ENCODE measurements around the gene C1QTNF8. TPM values are rescaled to one million over a fixed set of nuclear protein-coding genes. Genes with fewer than 3 reads are reported as not detected.
"Not testable (repeated sequence)": the region's sequence is repeated elsewhere in the genome, so short reads cannot be mapped to it uniquely, and the experiment has no call there.

The C1QTNF8 gene
- total RNA-seq, 4 donors from 2014 or later: not detected

- H3K36me3 ChIP-seq: no peaks in the 10 kb centered on the region
- peaks cover 0 to 5% (median 2%) of the 10 kb centered on the region in 4 donors for H3K9me3 ChIP-seq
- no peak overlapping the region for H3K27ac ChIP-seq (replicated peaks in 1 of 4)
- no peak overlapping the region for H3K4me3 ChIP-seq
- intact Hi-C loops (cut with DNase I): no loop called here
- peaks cover 0 to 71% (median 22%) of the 10 kb centered on the region in 4 donors for H3K27me3 ChIP-seq
- 13% methylated on average over 3 of the region's 27 CpGs for WGBS
- peaks cover 20 to 24% (median 23%) of the 10 kb centered on the region in 4 donors for H3K4me1 ChIP-seq
- DNase-seq (ENCODE audit: extremely low spot score): no peak
- TF ChIP-seq POLR2A (IDR thresholded peaks at IDR 0.05; ENCODE audit: low read depth): no peak
- no peak for TF ChIP-seq EP300 (IDR thresholded peaks at IDR 0.05)
- TF ChIP-seq CTCF (IDR thresholded peaks at IDR 0.05): no peak
- TF ChIP-seq POLR2AphosphoS5 (IDR thresholded peaks at IDR 0.05): no peak
Measured at GRCh38 chr16:1090620-1091587, 5.1 kb downstream of the C1QTNF8 start.

GRCh38 chr16:1089822-1090619 lies 6.0 kb downstream of the C1QTNF8 start:
- H3K4me1 ChIP-seq: peaks cover 20 to 24% (median 23%) of the 10 kb centered on the region in 4 donors
- H3K9me3 ChIP-seq: peaks cover 0 to 14% (median 11%) of the 10 kb centered on the region in 4 donors
- intact Hi-C loops (cut with DNase I): no loop called here
- H3K36me3 ChIP-seq: no peaks in the 10 kb centered on the region
- 29% methylated on average over 16 of the region's 38 CpGs for WGBS
- H3K27me3 ChIP-seq: peaks cover 0 to 73% (median 22%) of the 10 kb centered on the region in 4 donors
- TF ChIP-seq EP300 (IDR thresholded peaks at IDR 0.05): no peak
- no peak for TF ChIP-seq POLR2AphosphoS5 (IDR thresholded peaks at IDR 0.05)
- no peak for TF ChIP-seq POLR2A (IDR thresholded peaks at IDR 0.05; ENCODE audit: low read depth)
- TF ChIP-seq CTCF (IDR thresholded peaks at IDR 0.05): no peak
- no peak overlapping the region for H3K27ac ChIP-seq (replicated peaks in 1 of 4)
- H3K4me3 ChIP-seq: peak overlapping the region in 3 of 4 donors; percentile 14 to 36 (median 20)
- DNase-seq (ENCODE audit: extremely low spot score): no peak

GRCh38 chr16:1089439-1089821 lies 6.6 kb downstream of the C1QTNF8 start:
- Histone ChIP-seq H3K36me3 (no peaks in the 10 kb centered on the region), H3K9me3 (peaks cover 0 to 19% (median 17%) of the 10 kb centered on the region in 4 donors), H3K27ac (replicated peaks in 1 of 4) (no peak overlapping the region), H3K4me1 (peaks cover 20 to 24% (median 23%) of the 10 kb centered on the region in 4 donors), H3K27me3 (peaks cover 0 to 79% (median 24%) of the 10 kb centered on the region in 4 donors), H3K4me3 (peak overlapping the region in 3 of 4 donors; percentile 14 to 36 (median 20))
- TF ChIP-seq POLR2A (IDR thresholded peaks at IDR 0.05; ENCODE audit: low read depth): no peak
- DNase-seq (ENCODE audit: extremely low spot score): no peak
- 75% methylated on average over 4 of the region's 17 CpGs for WGBS
- intact Hi-C loops (cut with DNase I): no loop called here

- intact Hi-C loops (cut with DNase I): no loop called here
- peaks cover 0 to 88% (median 25%) of the 10 kb centered on the region in 4 donors for H3K27me3 ChIP-seq
- peaks cover 0 to 28% (median 24%) of the 10 kb centered on the region in 4 donors for H3K9me3 ChIP-seq
- H3K4me3 ChIP-seq: no peak overlapping the region
- no peaks in the 10 kb centered on the region for H3K36me3 ChIP-seq
- 60% methylated on average over 31 of the region's 40 CpGs for WGBS
- DNase-seq (ENCODE audit: extremely low spot score): no peak
- no peak overlapping the region for H3K27ac ChIP-seq (replicated peaks in 1 of 4)
- TF ChIP-seq CTCF (IDR thresholded peaks at IDR 0.05): no peak
- no peak for TF ChIP-seq POLR2AphosphoS5 (IDR thresholded peaks at IDR 0.05)
- H3K4me1 ChIP-seq: peaks cover 20 to 24% (median 23%) of the 10 kb centered on the region in 4 donors
Measured at GRCh38 chr16:1088295-1089170, 7.5 kb downstream of the C1QTNF8 start.

- Histone ChIP-seq H3K9me3 (peaks cover 0 to 30% (median 24%) of the 10 kb centered on the region in 4 donors), H3K4me1 (peaks cover 20 to 24% (median 23%) of the 10 kb centered on the region in 4 donors), H3K27me3 (peaks cover 0 to 100% (median 41%) of the 10 kb centered on the region in 4 donors)
- DNase-seq (ENCODE audit: extremely low spot score); intact Hi-C loops (cut with DNase I); H3K36me3 ChIP-seq; H3K27ac ChIP-seq (replicated peaks in 1 of 4); H3K4me3 ChIP-seq: not testable (repeated sequence)
- WGBS: 90% methylated on average over 10 of the region's 10 CpGs
Measured at GRCh38 chr16:1086443-1086842, 9.6 kb downstream of the C1QTNF8 start.

All from esophagus muscularis mucosa (tissue), 4 donors.